PC-3 (cell line): ENCODE measurements around the gene CGN. TPM values are rescaled to one million over a fixed set of nuclear protein-coding genes. Genes with fewer than 3 reads are reported as not detected.
A peak's percentile ranks its signal among the peaks of the same experiment; 100 is the strongest.

Experiments
- ATAC-seq: fragments of 200-7000 bp; cut with Tn5 transposase; 2 replicates; pipeline ENCODE4 v1.9.1; 2020; ENCODE audit warnings: mild to moderate bottlenecking, moderate library complexity
- BruUV-seq: library from RNA; stranded (reverse); fragments of 400-500 nt; replicated peaks from 2 replicates; lab custom pipeline; 2021; lab: Mats Ljungman, UMichigan
- CTCF ChIA-PET: fragments of 300-600 bp; sonication (Branson Sonifier 250); formaldehyde crosslinking; loops from one replicate; lab custom pipeline; 2022; ENCODE audit warnings: antibody characterized with exemption; lab: Charles Lee
- POLR2A ChIA-PET: fragments of 300-600 bp; sonication (Branson Sonifier 250); formaldehyde crosslinking; loops from one replicate; lab custom pipeline; 2022; ENCODE audit warnings: antibody characterized with exemption; ENCODE audit not compliant: unreplicated experiment; lab: Charles Lee
- DNase-seq: peaks from one replicate; pipeline ENCODE4 v3.0.0-alpha.2; 2015
- H2AFZ ChIP-seq: fragments of 300-600 bp; sonication (generic); 2 replicates; pipeline ENCODE4 v1.6.0; 2016; ENCODE audit warnings: antibody characterized with exemption, low read length
- H3F3A ChIP-seq: fragments of 300-600 bp; sonication (generic); one replicate; pipeline ENCODE4 v1.6.0; 2017; ENCODE audit warnings: antibody characterized with exemption, low read length, control low read depth, mild to moderate bottlenecking; ENCODE audit not compliant: unreplicated experiment
- H3K27ac ChIP-seq: fragments of 300-600 bp; sonication (generic); 2 replicates; pipeline ENCODE4 v1.5.1; 2016; ENCODE audit warnings: mild to moderate bottlenecking, low read length
- H3K27me3 ChIP-seq: fragments of 300-600 bp; sonication (generic); 2 replicates; pipeline ENCODE4 v1.6.1; 2016; ENCODE audit warnings: low read length, mixed read lengths
- H3K36me3 ChIP-seq: fragments of 300-600 bp; sonication (generic); 2 replicates; pipeline ENCODE4 v1.6.1; 2016; ENCODE audit warnings: low read depth, mixed run types, low read length, mixed read lengths
- H3K4me1 ChIP-seq: fragments of 300-600 bp; sonication (generic); 2 replicates; pipeline ENCODE4 v1.5.1; 2016; ENCODE audit warnings: low read length; ENCODE audit not compliant: insufficient read depth
- H3K4me2 ChIP-seq: fragments of 300-600 bp; sonication (generic); 2 replicates; pipeline ENCODE4 v1.6.0; 2016; ENCODE audit warnings: low read length
- H3K4me3 ChIP-seq: fragments of 300-600 bp; sonication (generic); 2 replicates; pipeline ENCODE4 v1.5.1; 2016; ENCODE audit warnings: mild to moderate bottlenecking, low read length, mixed read lengths
- H3K79me2 ChIP-seq: fragments of 300-600 bp; sonication (generic); 2 replicates; pipeline ENCODE4 v1.6.1; 2017; ENCODE audit warnings: low read length, mixed read lengths
- H3K9ac ChIP-seq: fragments of 300-600 bp; sonication (generic); 2 replicates; pipeline ENCODE4 v1.6.0; 2016; ENCODE audit warnings: mild to moderate bottlenecking, low read length
- H3K9me2 ChIP-seq: fragments of 300-600 bp; sonication (generic); replicated peaks from 2 replicates; pipeline ENCODE4 v1.6.1; 2016; ENCODE audit warnings: mixed run types, low read length, mixed read lengths
- H3K9me3 ChIP-seq: fragments of 300-600 bp; sonication (generic); 2 replicates; pipeline ENCODE4 v1.6.1; 2016; ENCODE audit warnings: low read length, mixed read lengths
- H4K20me1 ChIP-seq: fragments of 300-600 bp; sonication (generic); 2 replicates; pipeline ENCODE4 v1.6.1; 2016; ENCODE audit warnings: low read length, mixed read lengths
- CTCF ChIP-seq: fragments of 300-600 bp; sonication (generic); conservative IDR thresholded peaks from 2 replicates; pipeline ENCODE4 v1.5.1; 2017; ENCODE audit warnings: antibody characterized with exemption, low read depth, mild to moderate bottlenecking, low read length
- EZH2 ChIP-seq: fragments of 300-600 bp; sonication (generic); IDR thresholded peaks from one replicate; pipeline ENCODE4 v1.6.1; 2017; ENCODE audit warnings: antibody characterized with exemption, mild to moderate bottlenecking, low read length; ENCODE audit not compliant: unreplicated experiment
- EZH2phosphoT487 ChIP-seq: fragments of 300-600 bp; sonication (generic); IDR thresholded peaks from 2 replicates; pipeline ENCODE4 v1.6.1; 2018; ENCODE audit warnings: mild to moderate bottlenecking, antibody characterized with exemption, low read length, borderline replicate concordance
- intact Hi-C: fragments of 100-400 bp; cut with micrococcal nuclease; formaldehyde crosslinking; loops from 2 replicates; pipeline ENCODE4 v1.9.0; 2023
- microRNA-seq: library from miRNA; unstranded; fragments of <30 nt; microRNA quantifications from one replicate; pipeline ENCODE4 v1.1.0, GENCODE V29; 2020; ENCODE audit not compliant: unreplicated experiment
- total RNA-seq: library from RNA; depleted of rRNA; stranded (reverse); fragments of >200 nt; gene quantifications from 2 replicates; pipeline ENCODE4 v1.2.3, GENCODE V29; 2014; rRNA removed

CGN gene
- total RNA-seq, 1 experiment from 2014 or later, result 13.3 TPM

GRCh38 chr1:151584780-151585179, 73.6 kb downstream of the CGN start:
- H3K27me3 ChIP-seq, result no peaks in the 10 kb centered on the region
- DNase-seq (no peak), ATAC-seq (no peak)
- no peak overlapping the region for H3K9ac ChIP-seq
- H3K27ac ChIP-seq, result no peak overlapping the region; the same call in 1 of the 2 replicates
- H2AFZ ChIP-seq, result no peak overlapping the region
- BruUV-seq, result no TSS peak
- H3K79me2 ChIP-seq, result no peaks in the 10 kb centered on the region
- TF ChIP-seq EZH2phosphoT487 (no peak), EZH2 (no peak), CTCF (no peak)
- CTCF ChIA-PET, result no interaction called here
- intact Hi-C loops, result loop anchor here (5.0 kb wide), 1 partner anchor 37 kb away; no protein-coding TSS in a partner anchor
- POLR2A ChIA-PET, result no interaction called here
- peak overlapping the region; percentile 46; the same call in 1 of the 2 replicates for H3K4me2 ChIP-seq
- no peak overlapping the region for H3K4me3 ChIP-seq
- peaks cover 20% of the 10 kb centered on the region; the same call in 1 of the 2 replicates for H3K36me3 ChIP-seq
- no peaks in the 10 kb centered on the region for H4K20me1 ChIP-seq
- no peaks in the 10 kb centered on the region for H3K9me3 ChIP-seq
- H3K4me1 ChIP-seq, result peaks cover 22% of the 10 kb centered on the region
- H3F3A ChIP-seq, result peaks cover 6% of the 10 kb centered on the region
- H3K9me2 ChIP-seq, result no peaks in the 10 kb centered on the region

GRCh38 chr1:151585622-151586021, 74.4 kb downstream of the CGN start:
- Histone ChIP-seq H4K20me1 (no peaks in the 10 kb centered on the region), H3K4me3 (no peak overlapping the region), H3K79me2 (no peaks in the 10 kb centered on the region), H3K4me2 (peak overlapping the region; percentile 46), H3K4me1 (peaks cover 19% of the 10 kb centered on the region), H3F3A (peaks cover 6% of the 10 kb centered on the region), H3K9ac (no peak overlapping the region), H3K36me3 (peaks cover 13% of the 10 kb centered on the region; the same call in 1 of the 2 replicates), H3K9me3 (no peaks in the 10 kb centered on the region), H3K9me2 (no peaks in the 10 kb centered on the region), H3K27ac (peak overlapping the region; percentile 23), H3K27me3 (no peaks in the 10 kb centered on the region), H2AFZ (no peak overlapping the region)
- POLR2A ChIA-PET, result interaction anchor here (0.6 to 0.8 kb wide), 3 partner anchors 22 to 523 kb away, joined by 3 to 5 read pairs (median 3); no protein-coding TSS in a partner anchor
- ATAC-seq (peak; percentile 99), DNase-seq (peak; percentile 94)
- TF ChIP-seq EZH2 (no peak), EZH2phosphoT487 (no peak), CTCF (no peak)
- intact Hi-C loops, result loop anchor here (5.0 kb wide), 1 partner anchor 38 kb away; no protein-coding TSS in a partner anchor
- CTCF ChIA-PET, result interaction anchor here (0.7 to 1.2 kb wide), 3 partner anchors 11 to 108 kb away, joined by 3 to 7 read pairs (median 3); no protein-coding TSS in a partner anchor
- BruUV-seq, result no TSS peak

Small RNA genes within 50 kb of the gene (microRNA-seq; reads per million reads assigned to microRNA genes)
- gene MIR554, result not detected

Other genes starting within 250 kb of the CGN start
- 24.6 and 30.3 TPM in 2 replicates for gene ZNF687, start 229.1 kb upstream of the CGN start, total RNA-seq
- gene PI4KB, start 184.0 kb upstream of the CGN start, total RNA-seq, result 75.6 and 99.5 TPM in 2 replicates
- 34.1 and 41.0 TPM in 2 replicates for gene RFX5, start 164.1 kb upstream of the CGN start, total RNA-seq
- 29.8 and 73.5 TPM in 2 replicates for gene SELENBP1, start 138.7 kb upstream of the CGN start, total RNA-seq
- gene PSMB4, start 111.8 kb upstream of the CGN start, total RNA-seq, result 734 and 818 TPM in 2 replicates
- 30.5 and 77.9 TPM in 2 replicates for gene POGZ, start 51.9 kb upstream of the CGN start, total RNA-seq
- gene TUFT1, start 28.9 kb downstream of the CGN start, total RNA-seq, result 33.9 and 46.9 TPM in 2 replicates
- gene SNX27, start 100.7 kb downstream of the CGN start, total RNA-seq, result 25.1 and 34.8 TPM in 2 replicates
- gene CELF3, start 205.4 kb downstream of the CGN start, total RNA-seq, result 0.07 TPM in 1 of 2 replicates, not detected in the other
- not detected in 2 replicates for gene RIIAD1, start 210.1 kb downstream of the CGN start, total RNA-seq